ENCODE measurements around the gene CFAP68.

DNA sequence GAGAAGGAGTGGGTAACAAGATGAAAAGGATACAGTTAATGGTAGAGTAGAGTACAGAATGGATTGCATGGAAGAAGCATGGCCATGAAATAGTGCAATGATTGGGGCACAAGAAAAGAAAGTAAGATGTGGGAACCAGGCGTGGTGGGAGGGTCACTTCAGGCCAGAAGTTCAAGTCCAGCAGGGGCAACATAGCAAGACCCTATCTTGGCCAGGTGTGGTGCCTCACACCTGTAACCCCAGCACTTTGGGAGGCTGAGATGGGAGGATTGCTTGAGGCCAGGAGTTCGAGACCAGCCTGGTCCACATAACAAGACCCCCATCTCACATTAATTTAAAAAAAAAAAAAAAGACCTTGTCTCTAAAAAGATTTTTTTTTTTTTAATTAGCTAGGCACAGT, 38.0 kb downstream of the CFAP68 start:
- TF ChIP-seq POLR2AphosphoS5 (IDR thresholded peaks at IDR 0.05) (no peak), EP300 (IDR thresholded peaks at IDR 0.05) (no peak)
- TF ChIP-seq, protein P1, sequence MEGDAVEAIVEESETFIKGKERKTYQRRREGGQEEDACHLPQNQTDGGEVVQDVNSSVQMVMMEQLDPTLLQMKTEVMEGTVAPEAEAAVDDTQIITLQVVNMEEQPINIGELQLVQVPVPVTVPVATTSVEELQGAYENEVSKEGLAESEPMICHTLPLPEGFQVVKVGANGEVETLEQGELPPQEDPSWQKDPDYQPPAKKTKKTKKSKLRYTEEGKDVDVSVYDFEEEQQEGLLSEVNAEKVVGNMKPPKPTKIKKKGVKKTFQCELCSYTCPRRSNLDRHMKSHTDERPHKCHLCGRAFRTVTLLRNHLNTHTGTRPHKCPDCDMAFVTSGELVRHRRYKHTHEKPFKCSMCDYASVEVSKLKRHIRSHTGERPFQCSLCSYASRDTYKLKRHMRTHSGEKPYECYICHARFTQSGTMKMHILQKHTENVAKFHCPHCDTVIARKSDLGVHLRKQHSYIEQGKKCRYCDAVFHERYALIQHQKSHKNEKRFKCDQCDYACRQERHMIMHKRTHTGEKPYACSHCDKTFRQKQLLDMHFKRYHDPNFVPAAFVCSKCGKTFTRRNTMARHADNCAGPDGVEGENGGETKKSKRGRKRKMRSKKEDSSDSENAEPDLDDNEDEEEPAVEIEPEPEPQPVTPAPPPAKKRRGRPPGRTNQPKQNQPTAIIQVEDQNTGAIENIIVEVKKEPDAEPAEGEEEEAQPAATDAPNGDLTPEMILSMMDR (IDR thresholded peaks at IDR 0.05): no peak

Measured in sigmoid colon (tissue), 4 donors.